Measurements from ENCODE around the gene RPL34. TPM values are rescaled to one million over a fixed set of nuclear protein-coding genes. Genes with fewer than 3 reads are reported as not detected.
A peak's percentile ranks its signal among the peaks of the same experiment; 100 is the strongest.

RPL34 gene
- total and polyA plus RNA-seq, 2 of the 4 experiments (the other 2 are of a cell fraction), result 1,435 to 2,037 TPM

- Histone ChIP-seq H3K9me1 (ENCODE audit: insufficient read depth, low read length) (no peaks in the 10 kb centered on the region), H4K20me1 (ENCODE audit: insufficient read depth, low read length) (peaks cover 8% of the 10 kb centered on the region; the same call in 1 of the 2 replicates), H2AFZ (replicated peaks; ENCODE audit: low read length, poor library complexity) (peak within 1 kb of the TSS; percentile 89), H2AK9ac (replicated peaks; ENCODE audit: low read depth, low read length, poor library complexity) (peak within 1 kb of the TSS; percentile 94), H3K4ac (ENCODE audit: low read depth, low read length) (peak within 1 kb of the TSS; percentile 88), H4K8ac (ENCODE audit: low read depth in 2 of 2, low read length in 2 of 2) (peak within 1 kb of the TSS; percentile 79 to 87), H2BK5ac (ENCODE audit: low read depth, low read length, poor library complexity, severe bottlenecking) (peak within 1 kb of the TSS; percentile 84), H4K91ac (ENCODE audit: insufficient read depth, low read depth, low read length) (peak within 1 kb of the TSS; percentile 92), H3K4me3 (ENCODE audit: insufficient read depth, low read depth, low read length) (peak within 1 kb of the TSS; percentile 90), H3K4me1 (ENCODE audit: control insufficient read depth, insufficient read depth, low read length) (no peaks in the 10 kb centered on the region), H3K4me2 (ENCODE audit: low read depth, low read length) (peak within 1 kb of the TSS; percentile 76), H3K27me3 (ENCODE audit: control insufficient read depth, insufficient read depth, low read length) (no peaks in the 10 kb centered on the region), H3K79me1 (ENCODE audit: low read depth in 1 of 2, low read length in 2 of 2) (peaks cover 0 to 24% of the 10 kb centered on the region in 2 experiments; a peak in 3 of 4 replicates), H2BK15ac (ENCODE audit: low read depth, low read length) (0 out of 3 replicates have a peak within 1 kb of the TSS, but pooled peaks have one; percentile 34), H3K56ac (ENCODE audit: extremely low read depth, insufficient read depth, low read length) (peak within 1 kb of the TSS; percentile 91), H4K5ac (ENCODE audit: low read depth, low read length) (peak within 1 kb of the TSS; percentile 80), H2BK120ac (ENCODE audit: low read depth, low read length) (peak within 1 kb of the TSS; percentile 52; the same call in 1 of the 2 replicates), H2BK20ac (ENCODE audit: low read depth, low read length) (0 out of 2 replicates have a peak within 1 kb of the TSS, but pooled peaks have one; percentile 11), H2AK5ac (ENCODE audit: low read depth, low read length) (peak within 1 kb of the TSS; percentile 90), H3K9me3 (ENCODE audit: control insufficient read depth, insufficient read depth, low read length) (no peaks in the 10 kb centered on the region), H3K27ac (ENCODE audit: insufficient read depth, low read length) (peak within 1 kb of the TSS; percentile 95), H3K18ac (ENCODE audit: low read depth, low read length) (peak within 1 kb of the TSS; percentile 62), H3K36me3 (ENCODE audit: control insufficient read depth, insufficient read depth, low read length) (no peaks in the 10 kb centered on the region), H3K14ac (replicated peaks; ENCODE audit: low read depth, low read length) (peak within 1 kb of the TSS; percentile 95), H3K9ac (ENCODE audit: low read depth, low read length) (peak within 1 kb of the TSS; percentile 98), H3K23ac (ENCODE audit: low read depth, low read length) (peak within 1 kb of the TSS; percentile 94)
- dilution Hi-C loops (cut with HindIII; ENCODE audit: low sequenced_read_pairs, unreplicated experiment) (no loop called here), intact Hi-C loops (cut with micrococcal nuclease) (loop anchor here (1.0 kb wide), 1 partner anchor 30 kb away; the partner anchor contains the start of gene RPL34), in situ Hi-C loops (cut with MboI; ENCODE audit: low sequenced_read_pairs) (no loop called here)
- no CpG with 5 or more reads among the region's 45 CpGs for WGBS, 2 experiments (ENCODE audit: extremely low coverage in 2 of 2, insufficient read length in 1 of 2)
- DNase-seq (peak; percentile 97), ATAC-seq (ENCODE audit: low read depth) (peak; percentile 95)
- TF ChIP-seq POLR2A (IDR thresholded peaks at IDR 0.05; ENCODE audit: low read depth, low read length), result peak; percentile 84
- TF ChIP-seq SMC3 (IDR thresholded peaks at IDR 0.05; ENCODE audit: low read depth, low read length), result no peak
- TF ChIP-seq MAFK (IDR thresholded peaks at IDR 0.05; ENCODE audit: low read depth, low read length), result peak; percentile 16; the same call in 1 of the 2 replicates
- no peak for TF ChIP-seq RAD21 (IDR thresholded peaks at IDR 0.05; ENCODE audit: low read length)
- TF ChIP-seq RFX5 (IDR thresholded peaks at IDR 0.05; ENCODE audit: low read depth, low read length), result no peak
- peak; percentile 39; the same call in 1 of the 2 replicates for TF ChIP-seq MAZ (IDR thresholded peaks at IDR 0.05; ENCODE audit: borderline replicate concordance, low read depth, low read length)
- TF ChIP-seq CTCF (conservative IDR thresholded peaks at IDR 0.05; ENCODE audit: low read depth, low read length), result 0 out of 2 replicates have a peak, but pooled peaks have one; percentile 11
- peak; percentile 83 for TF ChIP-seq MXI1 (IDR thresholded peaks at IDR 0.05; ENCODE audit: borderline replicate concordance, low read depth, low read length)
- ChIA-PET POLR2A (ENCODE audit: unreplicated experiment) (interaction anchor here (0.6 kb wide), 2 partner anchors 36 to 658 kb away, joined by 3 to 4 read pairs; no protein-coding TSS in a partner anchor), CTCF (no interaction called here)
- BruUV-seq (replicated peaks), result TSS peak; percentile 89
These were observed 30.0 kb downstream of the RPL34 start, which contains the start of gene OSTC for GRCh38 chr4:108650212-108651013. Gene OSTC, plus strand, starts transcription at chr4:108650599. Its CDS starts 57 bp downstream, at chr4:108650656.

All from IMR-90 (cell line).